Caco-2 (cell line): ENCODE measurements around the gene PUM1. TPM values are rescaled to one million over a fixed set of nuclear protein-coding genes. Genes with fewer than 3 reads are reported as not detected.

Experiments
- BruUV-seq: library from RNA; stranded (reverse); fragments of 400-500 nt; replicated peaks from 2 replicates; lab custom pipeline; 2021; lab: Mats Ljungman, UMichigan
- CTCF ChIA-PET: fragments of 300-600 bp; sonication (Branson Sonifier 250); formaldehyde crosslinking; loops from one replicate; lab custom pipeline; 2022; ENCODE audit warnings: antibody characterized with exemption; lab: Charles Lee
- POLR2A ChIA-PET: fragments of 300-600 bp; sonication (Branson Sonifier 250); formaldehyde crosslinking; loops from one replicate; lab custom pipeline; 2022; ENCODE audit warnings: antibody characterized with exemption; lab: Charles Lee
- DNase-seq, 2 experiments: peaks; one replicate each; pipeline versions ENCODE4 v3.0.0 to v3.0.0-alpha.2; 2020 to 2022
- H3K27me3 ChIP-seq: replicated peaks from 2 replicates; pipeline ENCODE4 v1.6.0; 2011; ENCODE audit warnings: low read length; ENCODE audit not compliant: control insufficient read depth, insufficient read depth
- H3K36me3 ChIP-seq: 2 replicates; pipeline ENCODE4 v1.5.1; 2011; ENCODE audit warnings: low read length; ENCODE audit not compliant: control insufficient read depth, insufficient read depth
- H3K4me1 ChIP-seq: fragments of 250-450 bp; sonication (Bioruptor Pico); 2 replicates; pipeline ENCODE4 v1.5.1; 2020; ENCODE audit warnings: mild to moderate bottlenecking
- H3K4me3 ChIP-seq: 2 replicates; pipeline ENCODE4 v1.5.1; 2011; ENCODE audit warnings: low read depth, mild to moderate bottlenecking, control low read depth, low read length
- H3K9me3 ChIP-seq: fragments of 250-450 bp; sonication (Bioruptor Pico); 2 replicates; pipeline ENCODE4 v1.5.1; 2020; ENCODE audit warnings: mild to moderate bottlenecking, moderate library complexity
- H3K27ac Mint-ChIP-seq: one replicate; pipeline ENCODE4 v1.8.0; 2022; ENCODE audit warnings: mixed read lengths; ENCODE audit not compliant: unreplicated experiment
- H3K27me3 Mint-ChIP-seq: one replicate; pipeline ENCODE4 v1.8.0; 2022; ENCODE audit warnings: mixed read lengths; ENCODE audit not compliant: insufficient read depth, unreplicated experiment
- H3K36me3 Mint-ChIP-seq: one replicate; pipeline ENCODE4 v1.8.0; 2022; ENCODE audit warnings: mild to moderate bottlenecking, mixed read lengths; ENCODE audit not compliant: insufficient read depth, unreplicated experiment
- H3K4me1 Mint-ChIP-seq: one replicate; pipeline ENCODE4 v1.8.0; 2022; ENCODE audit warnings: low read depth, mixed read lengths; ENCODE audit not compliant: unreplicated experiment
- H3K4me3 Mint-ChIP-seq: one replicate; pipeline ENCODE4 v1.8.0; 2022; ENCODE audit warnings: mild to moderate bottlenecking, moderate library complexity, mixed read lengths; ENCODE audit not compliant: unreplicated experiment
- H3K9me3 Mint-ChIP-seq: one replicate; pipeline ENCODE4 v1.8.0; 2022; ENCODE audit warnings: mixed read lengths; ENCODE audit not compliant: unreplicated experiment
- CTCF ChIP-seq, 2 experiments: fragments of 200-600 bp in 1 of 2; IDR thresholded peaks; 1 replicate in 1 of 2; 2 replicates in 1 of 2; pipeline versions ENCODE4 v1.5.1 to v1.8.0; 2011 to 2022; ENCODE audit warnings: antibody characterized with exemption in 1 of 2, control low read depth in 1 of 2, inconsistent platforms in 1 of 2, low read depth in 1 of 2, low read length in 1 of 2, mild to moderate bottlenecking in 1 of 2, moderate library complexity in 1 of 2; ENCODE audit not compliant: insufficient read depth in 1 of 2, severe bottlenecking in 1 of 2, unreplicated experiment in 1 of 2
- intact Hi-C: fragments of 100-400 bp; cut with micrococcal nuclease; formaldehyde crosslinking; loops from one replicate; pipeline ENCODE4 v1.10.0; 2022; ENCODE audit not compliant: unreplicated experiment
- total RNA-seq: library from RNA; stranded (reverse); gene quantifications from 2 replicates; pipeline ENCODE4 v1.2.3, GENCODE V29; 2022

The PUM1 gene
- total RNA-seq, 1 experiment from 2014 or later: 93.7 TPM

- no TSS peak for BruUV-seq
- H3K27me3 ChIP-seq: no peaks in the 10 kb centered on the region
- no peaks in the 10 kb centered on the region for H3K4me1 ChIP-seq
- Mint-ChIP-seq H3K27me3 (peaks cover 3% of the 10 kb centered on the region), H3K27ac (no peak overlapping the region), H3K4me1 (no peaks in the 10 kb centered on the region), H3K4me3 (no peak overlapping the region), H3K36me3 (no peaks in the 10 kb centered on the region), H3K9me3 (no peaks in the 10 kb centered on the region)
- CTCF ChIA-PET: no interaction called here
- POLR2A ChIA-PET: no interaction called here
- no peak overlapping the region for H3K4me3 ChIP-seq
- DNase-seq: no peak
- intact Hi-C loops: no loop called here
- H3K36me3 ChIP-seq: no peaks in the 10 kb centered on the region
- TF ChIP-seq CTCF (IDR thresholded peaks at IDR 0.05; ENCODE audit: insufficient read depth in 1 of 2, low read depth in 1 of 2, low read length in 1 of 2, severe bottlenecking in 1 of 2, unreplicated experiment in 1 of 2): no peak
- no peaks in the 10 kb centered on the region for H3K9me3 ChIP-seq
These were observed 182.7 kb downstream of the PUM1 start for GRCh38 chr1:30882678-30883388.

Other genes with a start within 250 kb of the PUM1 start
- gene SDC3, start 157.0 kb downstream of the PUM1 start, total RNA-seq: 2.9 and 3.7 TPM in 2 replicates
- gene NKAIN1, start 174.2 kb upstream of the PUM1 start, total RNA-seq: 0.12 TPM in 1 of 2 replicates, not detected in the other
- gene SNRNP40, start 231.1 kb upstream of the PUM1 start, total RNA-seq: 49.5 and 56.5 TPM in 2 replicates
- 21.4 and 24.1 TPM in 2 replicates for gene ZCCHC17, start 231.3 kb upstream of the PUM1 start, total RNA-seq